Loucy (cell line): ENCODE data around the gene PRRC2A.

Experiments used
- H2AFZ ChIP-seq: fragments of 200-600 bp; sonication (generic); 2 replicates; pipeline ENCODE4 v1.6.0; 2016; ENCODE audit warnings: antibody characterized with exemption, mild to moderate bottlenecking, low read length, moderate library complexity
- H3F3A ChIP-seq: fragments of 200-600 bp; 2 replicates; pipeline ENCODE4 v1.6.0; 2016; ENCODE audit warnings: antibody characterized with exemption, low read depth, mild to moderate bottlenecking
- H3K27me3 ChIP-seq: fragments of 200-600 bp; sonication (generic); 2 replicates; pipeline ENCODE4 v1.6.1; 2014; ENCODE audit warnings: low read length, mild to moderate bottlenecking; ENCODE audit not compliant: insufficient read depth, poor library complexity, severe bottlenecking
- H3K36me3 ChIP-seq: fragments of 200-600 bp; sonication (generic); 2 replicates; pipeline ENCODE4 v1.6.1; 2016; ENCODE audit warnings: low read length; ENCODE audit not compliant: insufficient read depth
- H3K4me1 ChIP-seq: fragments of 200-600 bp; sonication (generic); 2 replicates; pipeline ENCODE4 v1.5.1; 2014; ENCODE audit warnings: low read length, mild to moderate bottlenecking; ENCODE audit not compliant: insufficient read depth, poor library complexity, severe bottlenecking
- H3K4me2 ChIP-seq: fragments of 200-600 bp; sonication (generic); 2 replicates; pipeline ENCODE4 v1.6.0; 2014; ENCODE audit warnings: antibody characterized with exemption, low read length, low read depth, mild to moderate bottlenecking; ENCODE audit not compliant: poor library complexity, severe bottlenecking
- H3K4me3 ChIP-seq: fragments of 200-600 bp; sonication (generic); 2 replicates; pipeline ENCODE4 v1.5.1; 2014; ENCODE audit warnings: low read length, mild to moderate bottlenecking, mixed read lengths; ENCODE audit not compliant: poor library complexity, severe bottlenecking
- H3K79me2 ChIP-seq: fragments of 200-600 bp; sonication (generic); 2 replicates; pipeline ENCODE4 v1.6.1; 2014; ENCODE audit warnings: low read length; ENCODE audit not compliant: insufficient read depth
- H3K9ac ChIP-seq: fragments of 200-600 bp; sonication (generic); 2 replicates; pipeline ENCODE4 v1.6.0; 2014; ENCODE audit warnings: mild to moderate bottlenecking, low read depth, low read length, moderate library complexity; ENCODE audit not compliant: poor library complexity, severe bottlenecking
- H3K9me2 ChIP-seq: fragments of 200-600 bp; sonication (generic); replicated peaks from 2 replicates; pipeline ENCODE4 v1.6.1; 2016; ENCODE audit warnings: low read depth, low read length, mixed read lengths
- H3K9me3 ChIP-seq: fragments of 200-600 bp; sonication (generic); 2 replicates; pipeline ENCODE4 v1.6.1; 2014; ENCODE audit warnings: mild to moderate bottlenecking, antibody characterized with exemption, low read length, low read depth; ENCODE audit not compliant: insufficient read depth
- H4K20me1 ChIP-seq: fragments of 200-600 bp; sonication (generic); 2 replicates; pipeline ENCODE4 v1.6.0; 2014; ENCODE audit warnings: antibody characterized with exemption, low read length, mild to moderate bottlenecking; ENCODE audit not compliant: insufficient read depth, poor library complexity, severe bottlenecking
- EZH2phosphoT487 ChIP-seq: fragments of 200-600 bp; IDR thresholded peaks from 2 replicates; pipeline ENCODE4 v1.6.1; 2018; ENCODE audit warnings: antibody characterized with exemption, mild to moderate bottlenecking, moderate library complexity, borderline replicate concordance
- TF ChIP-seq, protein P1 (sequence below): fragments of 200-600 bp; sonication (generic); conservative IDR thresholded peaks from 2 replicates; pipeline ENCODE4 v1.5.1; 2014; ENCODE audit warnings: mild to moderate bottlenecking, antibody characterized with exemption, low read length

Gene PRRC2A

DNA sequence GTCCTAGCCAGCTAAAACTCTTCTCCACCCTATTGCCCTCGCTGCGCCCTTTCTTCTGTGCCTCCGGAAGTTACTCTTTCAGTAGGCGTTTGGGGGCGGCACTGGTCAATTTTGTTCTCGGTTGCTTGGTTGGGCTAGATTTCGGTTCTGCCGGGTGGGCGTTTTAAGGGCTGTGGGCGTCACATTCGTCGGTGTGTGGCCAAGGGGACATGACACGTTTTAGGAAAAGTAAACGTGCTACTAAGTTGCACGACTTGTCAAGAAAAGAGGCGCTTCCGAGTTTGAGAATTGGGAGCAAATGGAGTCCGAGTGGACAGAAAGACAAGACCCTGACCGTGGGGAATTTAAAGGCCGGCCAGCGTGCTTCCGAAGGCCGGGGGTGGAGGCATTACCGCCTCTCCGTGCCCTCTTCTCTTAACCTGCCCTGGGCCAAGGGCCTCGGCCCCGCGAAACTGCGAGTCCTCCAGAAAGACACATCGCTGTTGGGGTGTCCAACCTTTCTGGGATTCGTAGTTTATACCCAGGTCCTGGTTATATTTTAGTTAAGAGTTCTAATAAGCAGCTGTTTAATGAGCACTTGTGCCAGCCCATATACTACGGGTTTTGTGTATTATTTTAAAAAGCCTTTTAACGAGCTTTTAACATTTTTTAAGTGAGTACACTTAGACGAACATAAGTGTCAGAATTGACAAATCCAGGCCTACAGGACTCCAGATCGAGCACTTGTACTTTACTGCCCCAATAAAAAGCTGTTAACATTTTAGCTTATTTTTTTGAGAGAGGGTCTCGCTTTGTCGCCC is 32.6 kb downstream of the PRRC2A start:
- peak overlapping the region; percentile 85 for H3K4me2 ChIP-seq
- H3K79me2 ChIP-seq: peaks cover 51% of the 10 kb centered on the region
- TF ChIP-seq, protein P1, sequence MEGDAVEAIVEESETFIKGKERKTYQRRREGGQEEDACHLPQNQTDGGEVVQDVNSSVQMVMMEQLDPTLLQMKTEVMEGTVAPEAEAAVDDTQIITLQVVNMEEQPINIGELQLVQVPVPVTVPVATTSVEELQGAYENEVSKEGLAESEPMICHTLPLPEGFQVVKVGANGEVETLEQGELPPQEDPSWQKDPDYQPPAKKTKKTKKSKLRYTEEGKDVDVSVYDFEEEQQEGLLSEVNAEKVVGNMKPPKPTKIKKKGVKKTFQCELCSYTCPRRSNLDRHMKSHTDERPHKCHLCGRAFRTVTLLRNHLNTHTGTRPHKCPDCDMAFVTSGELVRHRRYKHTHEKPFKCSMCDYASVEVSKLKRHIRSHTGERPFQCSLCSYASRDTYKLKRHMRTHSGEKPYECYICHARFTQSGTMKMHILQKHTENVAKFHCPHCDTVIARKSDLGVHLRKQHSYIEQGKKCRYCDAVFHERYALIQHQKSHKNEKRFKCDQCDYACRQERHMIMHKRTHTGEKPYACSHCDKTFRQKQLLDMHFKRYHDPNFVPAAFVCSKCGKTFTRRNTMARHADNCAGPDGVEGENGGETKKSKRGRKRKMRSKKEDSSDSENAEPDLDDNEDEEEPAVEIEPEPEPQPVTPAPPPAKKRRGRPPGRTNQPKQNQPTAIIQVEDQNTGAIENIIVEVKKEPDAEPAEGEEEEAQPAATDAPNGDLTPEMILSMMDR: peak; percentile 28; the same call in 1 of the 2 replicates
- TF ChIP-seq EZH2phosphoT487: no peak
- H3K4me1 ChIP-seq: peaks cover 28% of the 10 kb centered on the region
- H3K9me3 ChIP-seq: no peaks in the 10 kb centered on the region
- H3K27me3 ChIP-seq: no peaks in the 10 kb centered on the region
- H3K36me3 ChIP-seq: peaks cover 19% of the 10 kb centered on the region; the same call in 1 of the 2 replicates
- H3K9ac ChIP-seq: peak overlapping the region; percentile 88
- H3K4me3 ChIP-seq: peak overlapping the region; percentile 81
- peak overlapping the region; percentile 82; the same call in 1 of the 2 replicates for H2AFZ ChIP-seq
- H3K9me2 ChIP-seq: no peaks in the 10 kb centered on the region
- H4K20me1 ChIP-seq: peaks cover 36% of the 10 kb centered on the region
- H3F3A ChIP-seq: 0 out of 2 replicates have a peak, but pooled peaks cover 7% of the 10 kb centered on the region

DNA sequence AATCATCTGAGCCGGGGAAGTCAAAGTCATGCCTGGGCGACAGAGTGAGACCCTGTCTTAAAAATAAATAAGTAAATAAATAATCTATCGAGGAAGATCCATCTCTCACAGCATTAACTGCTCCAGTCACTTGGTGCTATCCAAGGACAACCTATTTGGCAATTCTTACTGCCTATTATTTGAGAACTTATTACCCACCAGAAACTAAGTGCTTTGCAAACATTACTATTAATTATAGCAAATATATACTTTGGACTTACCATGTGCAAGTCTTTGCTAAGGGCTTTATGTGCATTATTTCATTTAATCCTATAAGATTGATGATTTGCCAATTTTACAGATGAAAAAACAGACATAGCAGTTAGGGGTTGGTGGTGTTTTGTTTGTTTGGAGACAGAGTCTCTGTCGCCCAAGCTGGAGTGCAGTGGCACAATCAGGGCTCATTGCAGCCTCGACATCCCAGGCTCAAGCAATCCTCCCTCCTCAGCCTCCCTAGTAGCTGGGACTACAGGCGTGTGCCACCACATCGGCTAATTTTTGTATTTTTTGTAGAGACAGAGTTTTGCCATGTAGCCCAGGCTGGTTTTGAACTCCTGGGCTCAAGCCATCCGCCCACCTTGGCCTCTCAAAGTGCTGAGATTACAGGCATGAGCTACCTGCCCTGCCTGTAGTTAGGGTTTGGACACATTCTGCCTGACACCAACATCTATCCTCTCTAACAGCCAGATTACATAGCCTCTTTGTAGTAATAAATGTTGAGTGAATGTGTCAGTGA is 34.2 kb downstream of the PRRC2A start:
- Histone ChIP-seq H2AFZ (no peak overlapping the region), H3K79me2 (peaks cover 51% of the 10 kb centered on the region)

More for the DNA sequence above, 34.2 kb downstream of the PRRC2A start:
- Histone ChIP-seq H3K9ac (no peak overlapping the region), H3K36me3 (0 out of 2 replicates have a peak, but pooled peaks cover 5% of the 10 kb centered on the region), H4K20me1 (peaks cover 30% of the 10 kb centered on the region), H3K9me3 (no peaks in the 10 kb centered on the region), H3K4me2 (no peak overlapping the region), H3K4me3 (no peak overlapping the region), H3K4me1 (peaks cover 42% of the 10 kb centered on the region), H3F3A (0 out of 2 replicates have a peak, but pooled peaks cover 7% of the 10 kb centered on the region), H3K9me2 (no peaks in the 10 kb centered on the region), H3K27me3 (no peaks in the 10 kb centered on the region)
- no peak for TF ChIP-seq EZH2phosphoT487
- TF ChIP-seq, protein P1: no peak
